H54 (cell line): ENCODE data around the gene SERTAD2.

Experiments
- DNase-seq: peaks from one replicate; pipeline ENCODE4 v3.0.0; 2011; ENCODE audit warnings: low spot score, mixed read lengths; ENCODE audit not compliant: insufficient read length
- FAIRE-seq: peaks from 3 replicates; lab custom pipeline; 2011; peaks lifted over from hg19 to GRCh38; lab: Jason Lieb, UNC
- POLR2A ChIP-seq: IDR thresholded peaks from 2 replicates; pipeline ENCODE4 v1.6.1; 2011; ENCODE audit warnings: low read depth, mild to moderate bottlenecking, low read length

Gene SERTAD2

DNA sequence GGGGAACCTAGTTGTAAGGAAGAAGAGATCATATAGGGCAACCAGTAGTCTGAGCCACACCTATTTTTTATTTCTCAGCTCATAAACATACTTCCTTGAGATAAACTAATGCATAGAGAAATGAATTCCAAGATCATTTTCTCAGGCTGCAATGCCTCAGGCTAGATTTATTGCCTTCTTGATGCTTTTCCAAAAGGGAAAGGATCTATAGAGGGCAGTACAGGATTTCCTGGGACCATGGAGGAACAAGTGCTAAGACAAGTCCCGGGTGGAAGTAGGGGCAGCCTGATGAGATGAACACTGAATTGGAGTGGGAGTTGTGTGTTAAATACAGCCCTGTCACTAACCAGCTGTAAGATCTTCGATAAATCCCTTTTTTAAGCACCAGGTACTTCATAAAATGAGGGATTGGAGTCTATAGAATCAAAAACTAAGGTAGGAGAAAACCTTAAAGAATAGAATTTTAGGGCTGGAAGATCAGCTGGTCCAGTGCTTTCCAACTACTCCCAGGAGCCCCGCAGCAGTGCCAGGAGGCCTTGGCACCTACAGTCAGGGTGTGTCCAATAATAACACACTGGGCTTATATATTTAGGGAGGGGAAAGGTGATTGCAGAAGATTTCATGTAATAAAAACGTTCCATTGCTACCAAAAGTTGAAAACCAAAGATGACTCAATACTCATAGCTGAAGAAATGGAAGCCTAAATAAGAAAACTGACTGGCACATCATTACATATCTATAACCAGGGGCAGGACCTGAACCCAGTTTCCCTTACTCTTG is 58.1 kb downstream of the SERTAD2 start:
- DNase-seq (no peak), FAIRE-seq (no peak)
- no peak for TF ChIP-seq POLR2A

DNA sequence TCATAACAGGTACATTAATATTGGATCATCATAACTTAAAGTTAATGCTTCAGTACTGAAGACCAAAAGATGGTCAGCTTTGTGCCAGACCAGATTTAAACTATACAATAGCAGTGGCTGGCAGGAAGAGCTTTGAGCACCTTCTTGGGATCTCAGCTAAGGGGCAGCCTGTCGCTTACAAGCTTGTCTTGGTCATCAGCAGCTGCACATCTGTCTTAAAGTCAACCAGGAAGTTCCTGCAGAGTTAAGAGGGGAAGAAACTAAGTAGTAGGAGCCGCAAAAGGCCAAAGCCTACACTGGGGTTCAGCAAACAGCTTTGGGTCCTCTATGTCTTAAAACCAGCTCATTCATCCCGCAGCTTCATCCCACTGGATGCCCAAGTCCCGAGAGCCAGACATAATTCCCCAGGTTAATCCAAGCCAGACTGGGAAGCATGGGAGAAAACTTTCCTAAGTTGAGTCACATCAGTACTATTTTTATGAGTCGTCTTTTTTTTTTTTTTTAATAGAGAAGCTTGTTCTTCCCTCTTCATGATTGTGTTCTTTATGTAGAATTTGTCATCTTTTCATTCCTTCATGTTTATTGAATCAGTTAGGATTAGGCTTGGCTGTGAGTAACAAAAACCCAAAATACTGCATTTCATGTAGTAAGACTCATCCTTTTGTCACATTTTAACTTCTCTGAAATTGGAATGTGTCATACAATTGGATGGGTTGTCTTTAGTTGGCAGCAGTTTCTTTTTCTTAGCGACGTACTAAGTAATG is 59.3 kb downstream of the SERTAD2 start:
- FAIRE-seq, result peak; percentile 30
- DNase-seq, result no peak
- no peak for TF ChIP-seq POLR2A

DNA sequence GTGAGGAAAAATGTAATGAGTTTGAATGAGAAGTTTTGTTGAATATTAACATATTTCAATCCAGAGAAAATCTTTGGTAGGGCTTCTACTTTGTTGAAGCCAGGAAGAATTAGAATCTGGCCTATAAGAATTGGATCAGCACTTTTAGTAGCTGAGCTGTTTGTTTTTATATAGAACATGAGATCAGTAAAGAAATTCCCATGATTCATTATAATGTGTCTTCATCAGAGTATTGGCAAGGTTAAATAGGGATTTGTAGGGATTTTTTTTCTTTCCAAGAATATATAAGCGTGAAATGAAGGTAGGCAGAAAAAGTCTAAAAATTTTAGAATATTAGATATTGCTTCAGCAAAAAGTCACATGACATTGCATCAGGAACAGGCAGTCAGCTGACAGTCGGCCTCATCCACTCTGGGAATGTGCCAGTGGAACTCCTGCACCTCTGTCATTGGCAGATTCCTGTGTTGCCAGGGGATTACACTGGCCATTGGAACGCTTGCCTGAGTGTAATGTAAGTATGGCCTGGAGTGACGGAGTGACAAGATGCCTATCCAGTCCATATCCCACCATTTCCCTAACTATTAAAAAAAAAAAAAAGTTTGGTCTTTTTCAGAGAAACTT is 60.6 kb downstream of the SERTAD2 start:
- no peak for TF ChIP-seq POLR2A
- DNase-seq, result no peak
- FAIRE-seq, result no peak

DNA sequence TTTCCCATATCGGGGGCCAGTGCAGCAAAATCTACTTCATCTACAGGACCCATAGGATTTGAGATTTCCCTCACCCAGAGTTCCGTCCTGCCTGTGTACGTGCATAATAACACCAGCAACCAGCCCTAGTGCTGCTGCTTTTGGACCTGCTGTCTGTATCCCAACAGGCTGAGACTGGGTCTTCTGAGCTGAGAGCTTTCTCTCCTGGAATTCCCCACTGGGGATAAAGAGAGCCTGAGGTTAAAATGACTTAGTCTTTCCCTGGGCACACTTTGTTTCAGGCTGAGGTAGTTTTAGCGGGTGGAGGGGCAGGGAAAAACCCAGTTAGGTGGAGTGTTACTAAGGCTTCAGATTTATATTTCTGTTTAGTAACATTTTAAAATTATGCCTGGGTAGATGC is 62.5 kb downstream of the SERTAD2 start:
- TF ChIP-seq POLR2A, result no peak
- no peak for DNase-seq
- no peak for FAIRE-seq

DNA sequence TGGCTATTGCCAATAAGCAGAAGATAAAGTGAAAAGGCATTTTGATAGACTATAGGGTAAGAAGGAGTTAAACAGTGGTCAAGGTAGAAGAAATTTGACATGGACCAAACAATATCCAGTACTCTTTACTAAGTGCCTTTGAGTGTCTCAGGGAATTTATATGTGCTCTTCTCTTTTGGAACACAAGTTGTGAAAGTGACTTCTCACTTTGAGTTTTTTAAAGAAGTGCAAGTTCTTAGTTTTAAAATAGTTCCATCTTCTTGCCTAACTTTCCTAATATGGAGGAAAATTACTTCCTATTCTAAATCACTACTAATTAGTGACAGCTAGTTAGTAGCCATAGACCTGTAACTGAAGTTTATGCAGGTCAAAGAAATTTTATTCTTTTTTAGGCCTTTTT is 66.2 kb downstream of the SERTAD2 start:
- no peak for TF ChIP-seq POLR2A
- FAIRE-seq, result peak; percentile 15
- no peak for DNase-seq

DNA sequence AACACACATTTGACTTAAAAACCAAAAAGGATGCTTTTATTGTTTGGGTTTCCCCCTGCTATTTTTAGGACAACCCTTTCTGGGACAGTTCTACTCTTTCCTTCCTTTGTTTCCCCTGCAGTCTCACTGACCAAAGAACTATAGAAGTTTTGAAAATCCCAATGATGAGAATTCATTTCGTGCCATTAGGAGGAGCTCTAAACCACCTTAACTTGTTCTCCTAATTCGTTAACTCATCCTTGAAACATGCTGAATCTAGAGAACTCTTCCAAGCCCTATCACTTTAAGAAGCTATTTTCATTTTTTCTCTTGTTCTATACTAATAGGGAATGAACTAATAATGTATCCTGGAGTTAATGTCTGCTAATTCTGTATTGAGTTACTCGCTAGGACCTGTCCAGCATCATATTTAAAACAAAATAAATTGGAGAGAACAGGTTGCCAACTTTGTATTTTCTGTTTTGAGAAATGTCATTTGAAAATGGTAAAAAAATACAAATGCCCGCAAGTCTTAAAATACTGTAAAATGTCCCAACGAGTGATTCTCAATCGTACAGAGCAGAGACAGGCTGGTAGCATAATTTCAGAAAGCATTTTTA is 66.7 kb downstream of the SERTAD2 start:
- TF ChIP-seq POLR2A, result no peak
- no peak for DNase-seq
- FAIRE-seq, result peak; percentile 75

DNA sequence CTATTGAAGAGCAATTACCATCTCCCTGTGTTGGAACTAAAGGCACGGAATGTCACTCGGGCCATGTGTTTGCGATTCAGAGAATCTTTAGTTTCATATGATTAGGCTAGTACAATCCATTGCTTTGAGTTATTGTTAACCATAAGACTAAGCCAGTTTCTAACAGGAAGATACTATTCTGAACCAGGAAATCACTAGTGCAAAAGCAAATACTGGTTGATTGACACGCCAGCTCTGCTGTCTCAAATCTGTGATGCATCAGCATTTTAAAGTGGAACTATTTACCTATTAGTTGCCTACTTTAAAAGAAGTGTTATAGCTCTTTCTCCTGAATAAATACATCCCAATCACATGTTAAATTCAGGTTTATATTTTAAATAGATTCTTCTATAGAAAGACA is 67.7 kb downstream of the SERTAD2 start:
- DNase-seq (no peak), FAIRE-seq (no peak)
- TF ChIP-seq POLR2A, result no peak

DNA sequence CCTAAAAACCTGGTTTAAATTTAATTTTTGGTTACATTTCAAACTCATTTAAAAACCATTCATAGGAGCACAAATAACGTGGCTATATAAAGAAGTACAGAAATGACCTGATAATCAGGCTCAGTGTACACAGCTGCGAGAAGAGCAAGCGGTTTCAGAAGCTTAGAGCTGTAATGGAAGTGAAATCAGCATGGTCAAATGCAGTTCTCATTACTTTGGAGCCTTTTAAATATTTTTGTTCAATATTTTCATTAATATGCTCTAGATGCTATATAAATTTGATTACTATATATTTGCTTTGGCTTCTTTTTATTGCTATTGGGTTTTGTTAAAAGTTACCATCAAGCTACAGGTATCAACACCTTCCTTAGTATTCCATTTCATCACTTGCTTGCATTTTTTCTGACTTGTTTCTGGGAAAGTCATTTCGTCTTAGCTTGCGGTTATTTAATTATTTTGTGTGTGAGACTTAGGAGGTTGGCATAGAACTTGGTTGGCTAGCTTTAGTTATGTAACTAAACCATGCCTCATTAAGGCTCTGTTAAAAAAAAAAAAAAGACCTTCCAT is 70.9 kb downstream of the SERTAD2 start:
- FAIRE-seq (peak; percentile 20), DNase-seq (no peak)
- no peak for TF ChIP-seq POLR2A

DNA sequence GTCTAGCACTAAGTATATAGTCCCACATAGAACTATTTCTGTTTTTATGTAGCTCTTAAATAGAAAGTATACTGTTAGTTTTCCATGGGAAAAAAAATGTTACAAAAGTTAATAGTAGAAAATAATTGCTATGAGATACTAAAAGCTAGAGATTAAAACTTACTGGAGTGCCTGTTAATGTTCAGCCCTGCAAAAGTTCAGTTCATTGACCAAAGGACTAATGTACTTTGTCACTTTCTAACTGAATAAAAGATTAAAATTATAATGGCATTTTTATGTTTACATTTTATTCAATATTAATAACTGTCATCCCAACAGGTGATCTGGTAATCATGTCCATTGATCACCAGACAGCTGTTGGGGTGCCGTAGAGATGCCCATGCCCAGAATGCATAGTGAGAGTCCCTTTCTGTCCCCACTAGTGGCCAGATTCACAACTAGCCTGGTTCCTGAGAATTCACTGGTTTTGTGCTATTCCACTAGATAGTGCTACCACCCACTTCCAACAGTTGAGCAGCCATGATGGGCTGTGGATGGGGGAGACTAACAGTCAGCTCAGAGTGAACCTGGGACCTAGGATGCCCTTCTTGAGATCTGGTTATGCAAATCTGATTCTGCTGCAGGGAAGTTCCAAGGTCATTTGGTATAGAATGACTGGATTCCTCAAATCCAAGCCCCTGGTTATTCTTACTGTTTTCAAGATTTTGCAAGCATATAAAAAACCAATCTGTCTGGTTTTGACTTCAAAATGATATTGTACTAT is 71.8 kb downstream of the SERTAD2 start:
- no peak for TF ChIP-seq POLR2A
- no peak for DNase-seq
- FAIRE-seq, result no peak
